LNCAP (cell line): ENCODE measurements around the gene CUEDC2.

Source experiments
- CTCF ChIP-seq: fragments of 450-650 bp; IDR thresholded peaks from 2 replicates; pipeline ENCODE4 v1.5.1; 2017; ENCODE audit warnings: mild to moderate bottlenecking

The CUEDC2 gene

DNA sequence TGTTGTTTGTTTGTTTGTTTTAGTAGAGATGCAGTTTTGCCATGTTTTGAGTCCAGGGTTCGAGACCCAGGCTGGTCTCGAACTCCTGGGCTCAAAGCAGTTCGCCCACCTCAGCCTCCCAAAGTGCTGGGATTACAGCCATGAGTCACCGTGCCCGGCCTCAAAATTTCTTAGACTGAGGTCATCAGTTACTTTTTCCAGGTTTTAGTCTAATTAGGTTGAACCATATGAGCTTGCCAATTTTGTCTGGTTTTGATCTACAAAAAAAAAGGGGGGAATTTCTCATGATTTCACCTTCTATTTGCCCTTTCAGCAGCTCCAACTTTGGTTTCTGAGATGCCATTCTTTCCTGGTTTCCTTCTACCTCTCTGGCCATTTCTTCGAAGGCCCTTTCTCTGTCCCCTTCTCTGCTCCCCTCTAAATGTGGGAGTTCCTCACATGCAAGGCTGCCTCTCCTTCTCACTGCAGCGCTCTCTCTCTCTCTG lies 5.5 kb downstream of the CUEDC2 start:
- no peak for TF ChIP-seq CTCF

DNA sequence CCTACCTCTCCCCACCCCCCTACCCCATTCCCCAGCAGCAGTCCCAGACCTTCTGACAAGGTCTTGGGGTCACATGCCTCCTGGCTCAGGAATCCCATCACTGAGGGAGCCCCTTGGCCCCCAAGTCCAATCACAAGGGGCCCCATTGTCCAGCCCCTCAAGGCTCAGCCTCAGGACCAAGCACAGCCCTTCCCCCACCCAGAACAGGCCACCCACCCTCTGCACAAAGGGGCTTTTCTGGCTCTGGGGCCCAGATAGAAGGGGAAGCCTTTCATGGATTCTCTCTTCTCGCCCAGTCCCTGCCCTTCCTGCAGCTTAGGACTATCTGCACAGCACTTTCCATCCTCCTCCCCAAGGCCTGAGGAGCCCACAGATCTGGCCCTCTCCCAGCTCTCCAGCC lies 6.9 kb downstream of the CUEDC2 start:
- TF ChIP-seq CTCF, result no peak

GRCh38 chr10:102424916-102425315 lies 7.5 kb downstream of the CUEDC2 start:
- TF ChIP-seq CTCF, result no peak

- TF ChIP-seq CTCF, result no peak
Observed at GRCh38 chr10:102424145-102424544, 8.2 kb downstream of the CUEDC2 start.

DNA sequence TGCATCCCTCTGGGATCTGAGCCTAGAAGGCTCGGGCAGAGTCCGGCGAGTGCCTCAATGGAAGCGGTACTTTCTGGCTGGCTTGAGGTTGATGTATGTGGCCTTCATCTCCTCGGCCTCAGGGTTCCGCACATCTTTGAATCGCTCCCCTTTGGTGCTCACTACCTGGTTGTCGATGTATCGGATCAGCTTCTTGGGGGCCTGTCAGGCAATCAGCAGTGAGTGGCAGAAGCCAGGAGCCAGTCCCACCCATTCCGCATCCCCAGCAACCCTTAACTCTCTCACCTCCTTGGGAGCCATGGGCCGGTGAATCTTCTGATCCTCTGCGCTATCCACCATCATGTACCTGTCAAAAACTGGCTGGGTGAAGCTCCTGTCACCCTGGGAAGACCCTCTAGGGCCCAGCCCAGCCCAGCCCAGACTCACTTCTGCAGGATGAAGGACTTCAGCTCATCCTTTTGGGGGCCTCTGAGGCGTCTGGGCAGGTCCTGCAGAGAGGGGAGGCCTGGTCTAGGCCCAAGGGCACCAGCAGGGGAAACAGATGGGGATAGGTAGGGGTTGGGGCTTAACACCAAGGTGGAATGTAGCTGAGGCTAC lies 8.9 kb downstream of the CUEDC2 start:
- no peak for TF ChIP-seq CTCF

DNA sequence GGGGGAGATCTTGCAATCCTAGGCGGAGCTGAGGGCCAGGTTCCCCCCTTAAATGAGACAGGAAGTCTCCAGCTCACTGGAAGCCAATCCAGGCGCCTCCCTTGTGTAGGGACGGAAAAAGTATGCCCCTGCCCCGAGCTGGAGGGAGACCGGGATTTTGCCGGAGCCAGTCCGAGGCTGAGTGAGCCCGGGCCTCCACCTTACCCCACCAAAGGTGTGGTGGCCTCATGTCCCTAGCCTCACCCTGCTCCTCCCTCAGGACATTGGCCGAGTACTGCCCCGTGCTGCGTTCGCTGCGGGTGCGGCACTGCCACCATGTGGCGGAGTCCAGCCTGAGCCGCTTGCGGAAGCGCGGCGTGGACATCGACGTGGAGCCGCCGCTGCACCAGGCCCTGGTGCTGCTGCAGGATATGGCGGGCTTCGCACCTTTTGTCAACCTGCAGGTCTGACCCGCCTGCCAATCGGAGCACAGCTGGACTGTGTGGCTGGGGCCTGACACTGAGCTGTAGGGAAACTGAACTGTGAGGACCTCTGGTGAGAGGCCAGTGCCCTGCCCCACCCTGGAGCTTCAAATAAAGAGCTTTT lies 9.7 kb downstream of the CUEDC2 start:
- TF ChIP-seq CTCF, result peak; percentile 90

DNA sequence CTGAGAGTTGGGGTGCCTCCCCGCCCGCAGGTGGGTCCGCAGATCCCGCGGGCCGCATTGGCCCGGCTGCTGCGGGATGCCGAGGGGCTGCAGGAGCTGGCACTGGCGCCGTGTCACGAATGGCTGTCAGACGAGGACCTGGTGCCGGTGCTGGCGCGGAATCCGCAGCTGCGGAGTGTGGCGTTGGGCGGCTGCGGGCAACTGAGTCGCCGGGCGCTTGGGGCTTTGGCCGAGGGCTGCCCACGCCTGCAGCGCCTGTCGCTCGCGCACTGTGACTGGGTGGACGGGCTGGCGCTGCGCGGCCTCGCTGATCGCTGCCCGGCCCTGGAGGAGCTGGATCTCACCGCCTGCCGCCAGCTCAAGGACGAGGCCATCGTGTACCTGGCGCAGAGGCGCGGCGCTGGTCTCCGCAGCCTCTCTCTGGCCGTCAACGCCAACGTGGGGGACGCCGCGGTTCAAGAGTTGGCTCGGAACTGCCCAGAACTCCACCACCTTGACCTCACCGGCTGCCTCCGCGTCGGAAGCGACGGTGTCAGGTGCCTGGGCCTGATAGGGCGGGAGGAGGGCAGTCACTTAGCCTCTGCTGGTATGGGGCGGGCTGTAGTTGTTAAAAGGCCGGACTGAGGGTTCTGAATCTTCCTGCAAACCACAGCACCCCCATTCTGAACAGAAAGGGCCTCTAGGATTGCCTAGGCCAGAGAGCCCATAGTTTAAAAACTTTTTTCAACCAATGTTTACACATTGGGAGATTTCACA lies 10.4 kb downstream of the CUEDC2 start:
- no peak for TF ChIP-seq CTCF
